Esophagus muscularis mucosa (tissue), 3 donors: ENCODE data around the gene RNU1-3.

Source experiments
- POLR2A ChIP-seq: fragments of 450-650 bp; IDR thresholded peaks from one replicate; pipeline ENCODE4 v1.6.1; 2017; ENCODE audit warnings: antibody characterized with exemption, moderate library complexity, mild to moderate bottlenecking, low read depth
- POLR2AphosphoS5 ChIP-seq, 2 donors: sonication (generic); formaldehyde crosslinking; IDR thresholded peaks; one replicate each; pipeline ENCODE4 v1.6.1; 2017; ENCODE audit warnings: antibody characterized with exemption in 2 of 2
- TF ChIP-seq, protein P1 (sequence below), 3 experiments: fragments of 200-600 bp in 2 of 3; fragments of 450-650 bp in 1 of 3; sonication (generic) in 2 of 3; IDR thresholded peaks; one replicate each; pipeline ENCODE4 v1.5.1; 2017 to 2019; ENCODE audit warnings: antibody characterized with exemption in 3 of 3, mild to moderate bottlenecking in 2 of 3, moderate library complexity in 1 of 3

DNA sequence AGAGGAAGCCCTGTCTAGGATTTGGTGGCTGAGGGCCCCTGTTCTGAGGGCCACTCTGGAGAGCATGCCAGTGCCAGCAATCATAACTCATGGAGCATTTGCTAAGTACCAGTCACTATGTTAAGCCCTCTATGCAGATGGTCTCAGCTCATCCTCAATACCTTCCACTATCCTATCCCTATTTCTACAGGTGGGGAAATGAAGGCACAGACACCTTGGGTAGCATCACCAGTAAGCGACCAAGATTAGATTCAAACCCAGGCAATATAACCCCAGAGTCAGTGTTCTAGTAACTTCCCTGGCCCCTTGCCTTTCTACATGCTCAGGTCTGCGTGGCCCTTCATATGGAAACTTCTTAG lies 45.5 kb downstream of the RNU1-3 start:
- TF ChIP-seq, protein P1, sequence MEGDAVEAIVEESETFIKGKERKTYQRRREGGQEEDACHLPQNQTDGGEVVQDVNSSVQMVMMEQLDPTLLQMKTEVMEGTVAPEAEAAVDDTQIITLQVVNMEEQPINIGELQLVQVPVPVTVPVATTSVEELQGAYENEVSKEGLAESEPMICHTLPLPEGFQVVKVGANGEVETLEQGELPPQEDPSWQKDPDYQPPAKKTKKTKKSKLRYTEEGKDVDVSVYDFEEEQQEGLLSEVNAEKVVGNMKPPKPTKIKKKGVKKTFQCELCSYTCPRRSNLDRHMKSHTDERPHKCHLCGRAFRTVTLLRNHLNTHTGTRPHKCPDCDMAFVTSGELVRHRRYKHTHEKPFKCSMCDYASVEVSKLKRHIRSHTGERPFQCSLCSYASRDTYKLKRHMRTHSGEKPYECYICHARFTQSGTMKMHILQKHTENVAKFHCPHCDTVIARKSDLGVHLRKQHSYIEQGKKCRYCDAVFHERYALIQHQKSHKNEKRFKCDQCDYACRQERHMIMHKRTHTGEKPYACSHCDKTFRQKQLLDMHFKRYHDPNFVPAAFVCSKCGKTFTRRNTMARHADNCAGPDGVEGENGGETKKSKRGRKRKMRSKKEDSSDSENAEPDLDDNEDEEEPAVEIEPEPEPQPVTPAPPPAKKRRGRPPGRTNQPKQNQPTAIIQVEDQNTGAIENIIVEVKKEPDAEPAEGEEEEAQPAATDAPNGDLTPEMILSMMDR (IDR thresholded peaks at IDR 0.05), result peak in 1 of 3 experiments; percentile 30
- TF ChIP-seq POLR2AphosphoS5 (IDR thresholded peaks at IDR 0.05) (no peak), POLR2A (no peak)
